Activated CD4-positive, alpha-beta T cell treated with anti-CD3 and anti-CD28 coated beads for 4 hours (primary cell): Measurements from ENCODE around the gene CRYBG3.

Source experiments
- DNase-seq, 2 donors: peaks; one replicate each; pipeline ENCODE4 v3.0.0-alpha.2; 2020

Gene CRYBG3

GRCh38 chr3:97949110-97949485, 127.3 kb downstream of the CRYBG3 start:
- no peak for DNase-seq

GRCh38 chr3:97949743-97950142, 127.9 kb downstream of the CRYBG3 start:
- DNase-seq: no peak

- no peak for DNase-seq
Observed at GRCh38 chr3:97950360-97950759, 128.5 kb downstream of the CRYBG3 start.

- DNase-seq: no peak
Observed at GRCh38 chr3:97952280-97952679, 130.5 kb downstream of the CRYBG3 start.

- DNase-seq: no peak
Observed at GRCh38 chr3:97952872-97953271, 131.1 kb downstream of the CRYBG3 start.

- no peak for DNase-seq
Observed at GRCh38 chr3:97954228-97954827, 132.5 kb downstream of the CRYBG3 start.

GRCh38 chr3:97956051-97956450, 134.2 kb downstream of the CRYBG3 start:
- DNase-seq: no peak

GRCh38 chr3:97957617-97958311, 136.0 kb downstream of the CRYBG3 start:
- DNase-seq: no peak

GRCh38 chr3:97958396-97958795, 136.6 kb downstream of the CRYBG3 start:
- DNase-seq: no peak

GRCh38 chr3:97958796-97959195, 137.0 kb downstream of the CRYBG3 start:
- no peak for DNase-seq

- no peak for DNase-seq
Observed at GRCh38 chr3:97959872-97960271, 138.1 kb downstream of the CRYBG3 start.

- DNase-seq: no peak
Observed at GRCh38 chr3:97960551-97960950, 138.7 kb downstream of the CRYBG3 start.

- DNase-seq: no peak
Observed at GRCh38 chr3:97960993-97961766, 139.4 kb downstream of the CRYBG3 start.

GRCh38 chr3:97967966-97968365, 146.2 kb downstream of the CRYBG3 start:
- DNase-seq: no peak

GRCh38 chr3:97968376-97968775, 146.6 kb downstream of the CRYBG3 start:
- DNase-seq: no peak

- DNase-seq: no peak
Observed at GRCh38 chr3:97969541-97969940, 147.7 kb downstream of the CRYBG3 start.

GRCh38 chr3:97970156-97970555, 148.3 kb downstream of the CRYBG3 start:
- no peak for DNase-seq

GRCh38 chr3:97970956-97971620, 149.3 kb downstream of the CRYBG3 start:
- DNase-seq: no peak

GRCh38 chr3:97971679-97972567, 150.1 kb downstream of the CRYBG3 start, which contains the start of gene RIOX2:
RIOX2 (minus strand) TSS chr3:97972431; CDS start chr3:97967593, 4,838 bp downstream.
- DNase-seq: peak; percentile 81

- DNase-seq: no peak
Observed at GRCh38 chr3:97972976-97973375, 151.2 kb downstream of the CRYBG3 start.

- no peak for DNase-seq
Observed at GRCh38 chr3:97974996-97975395, 153.2 kb downstream of the CRYBG3 start.

GRCh38 chr3:97975466-97975865, 153.7 kb downstream of the CRYBG3 start:
- DNase-seq: no peak
